HL-60 (cell line): ENCODE results near the gene ITSN1.

Source experiments
- CTCF ChIP-seq: IDR thresholded peaks from one replicate; pipeline ENCODE4 v1.5.1; 2011; ENCODE audit warnings: low read length, control low read depth, inconsistent platforms; ENCODE audit not compliant: insufficient read depth
- GABPA ChIP-seq: IDR thresholded peaks from 2 replicates; pipeline ENCODE4 v1.6.1; 2012; ENCODE audit warnings: low read depth
- POLR2AphosphoS5 ChIP-seq: IDR thresholded peaks from 2 replicates; pipeline ENCODE4 v1.6.1; 2012; ENCODE audit warnings: low read depth
- SPI1 ChIP-seq: IDR thresholded peaks from 2 replicates; pipeline ENCODE4 v1.6.1; 2012; ENCODE audit warnings: low read depth, mild to moderate bottlenecking, borderline replicate concordance
- TF ChIP-seq, protein P1 (sequence below): IDR thresholded peaks from 2 replicates; pipeline ENCODE4 v1.6.1; 2012; ENCODE audit warnings: low read depth; ENCODE audit not compliant: insufficient replicate concordance

DNA sequence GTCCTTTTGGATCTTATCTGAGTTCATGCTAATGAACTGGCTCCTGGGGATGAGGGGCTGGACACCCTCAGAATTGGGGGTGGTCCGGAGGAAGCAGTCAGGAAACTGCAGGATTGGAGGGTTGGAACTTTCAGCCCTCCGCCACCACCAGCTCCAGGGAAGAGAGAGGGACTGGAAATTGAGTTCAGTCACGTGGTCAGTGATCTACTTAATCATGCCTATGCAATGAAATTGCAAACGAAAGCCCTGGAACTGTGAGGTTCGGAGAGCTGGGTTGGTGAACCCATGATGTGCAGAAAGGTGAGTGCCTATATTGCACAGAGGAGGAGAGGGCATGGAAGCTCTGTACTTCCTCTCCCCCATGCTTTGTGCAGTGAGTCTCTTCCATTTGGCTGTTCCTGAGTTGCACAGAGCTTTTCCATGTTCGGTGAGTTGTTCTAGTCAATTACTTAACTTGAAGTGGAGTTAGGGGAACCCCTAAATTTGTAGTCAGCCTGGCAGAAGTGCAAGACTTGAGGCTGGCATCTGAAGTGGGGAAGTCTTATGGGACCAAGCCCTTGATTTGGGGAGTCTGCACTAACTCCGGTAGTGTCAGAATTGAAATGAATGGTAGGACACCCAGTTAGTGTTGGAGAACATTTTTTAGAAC is 16.7 kb downstream of the ITSN1 start:
- TF ChIP-seq CTCF (no peak), POLR2AphosphoS5 (no peak), SPI1 (no peak), GABPA (no peak)
- TF ChIP-seq, protein P1, sequence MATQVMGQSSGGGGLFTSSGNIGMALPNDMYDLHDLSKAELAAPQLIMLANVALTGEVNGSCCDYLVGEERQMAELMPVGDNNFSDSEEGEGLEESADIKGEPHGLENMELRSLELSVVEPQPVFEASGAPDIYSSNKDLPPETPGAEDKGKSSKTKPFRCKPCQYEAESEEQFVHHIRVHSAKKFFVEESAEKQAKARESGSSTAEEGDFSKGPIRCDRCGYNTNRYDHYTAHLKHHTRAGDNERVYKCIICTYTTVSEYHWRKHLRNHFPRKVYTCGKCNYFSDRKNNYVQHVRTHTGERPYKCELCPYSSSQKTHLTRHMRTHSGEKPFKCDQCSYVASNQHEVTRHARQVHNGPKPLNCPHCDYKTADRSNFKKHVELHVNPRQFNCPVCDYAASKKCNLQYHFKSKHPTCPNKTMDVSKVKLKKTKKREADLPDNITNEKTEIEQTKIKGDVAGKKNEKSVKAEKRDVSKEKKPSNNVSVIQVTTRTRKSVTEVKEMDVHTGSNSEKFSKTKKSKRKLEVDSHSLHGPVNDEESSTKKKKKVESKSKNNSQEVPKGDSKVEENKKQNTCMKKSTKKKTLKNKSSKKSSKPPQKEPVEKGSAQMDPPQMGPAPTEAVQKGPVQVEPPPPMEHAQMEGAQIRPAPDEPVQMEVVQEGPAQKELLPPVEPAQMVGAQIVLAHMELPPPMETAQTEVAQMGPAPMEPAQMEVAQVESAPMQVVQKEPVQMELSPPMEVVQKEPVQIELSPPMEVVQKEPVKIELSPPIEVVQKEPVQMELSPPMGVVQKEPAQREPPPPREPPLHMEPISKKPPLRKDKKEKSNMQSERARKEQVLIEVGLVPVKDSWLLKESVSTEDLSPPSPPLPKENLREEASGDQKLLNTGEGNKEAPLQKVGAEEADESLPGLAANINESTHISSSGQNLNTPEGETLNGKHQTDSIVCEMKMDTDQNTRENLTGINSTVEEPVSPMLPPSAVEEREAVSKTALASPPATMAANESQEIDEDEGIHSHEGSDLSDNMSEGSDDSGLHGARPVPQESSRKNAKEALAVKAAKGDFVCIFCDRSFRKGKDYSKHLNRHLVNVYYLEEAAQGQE, result no peak
